ENCODE measurements around the gene TNFAIP2.
"Not testable (repeated sequence)": the region's sequence is repeated elsewhere in the genome, so short reads cannot be mapped to it uniquely, and the experiment has no call there.

TNFAIP2 gene

DNA sequence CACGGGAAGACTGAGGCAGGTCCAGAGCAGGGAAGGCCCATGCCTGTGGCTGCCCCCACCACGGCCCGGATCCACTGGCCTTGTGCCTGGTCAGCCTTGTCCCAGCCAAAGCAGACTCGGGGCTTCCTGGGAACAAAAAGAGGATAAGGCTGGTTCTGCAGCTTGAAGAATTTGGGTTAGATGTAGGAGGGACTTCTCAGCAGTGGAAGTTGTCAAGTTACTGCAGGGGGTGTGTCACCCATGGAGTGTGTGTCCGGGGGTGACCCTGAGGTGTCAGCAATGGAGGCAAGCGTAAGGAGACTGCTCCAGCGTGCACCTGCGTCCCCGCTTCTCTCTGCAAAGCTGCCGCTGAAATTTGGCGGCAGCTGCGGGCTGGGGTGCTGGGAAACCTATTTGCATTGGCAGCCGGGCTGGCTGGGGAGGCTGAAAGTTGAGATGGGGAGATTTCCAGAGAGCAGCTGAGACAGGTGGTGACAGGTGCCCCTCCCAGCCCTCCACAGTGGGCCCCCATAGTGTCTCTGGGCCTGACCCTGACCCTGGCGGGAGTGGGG lies 12.5 kb upstream of the TNFAIP2 start:
- ChIA-PET POLR2A (interaction anchor here (0.6 kb wide), 1 partner anchor 234 kb away, joined by 3 read pairs; no protein-coding TSS in a partner anchor), CTCF (interaction anchor here (0.8 to 1.9 kb wide), 2 partner anchors 13 to 30 kb away, joined by 3 to 8 read pairs; partner anchors contain the start of gene TNFAIP2)
- TF ChIP-seq, protein P1, sequence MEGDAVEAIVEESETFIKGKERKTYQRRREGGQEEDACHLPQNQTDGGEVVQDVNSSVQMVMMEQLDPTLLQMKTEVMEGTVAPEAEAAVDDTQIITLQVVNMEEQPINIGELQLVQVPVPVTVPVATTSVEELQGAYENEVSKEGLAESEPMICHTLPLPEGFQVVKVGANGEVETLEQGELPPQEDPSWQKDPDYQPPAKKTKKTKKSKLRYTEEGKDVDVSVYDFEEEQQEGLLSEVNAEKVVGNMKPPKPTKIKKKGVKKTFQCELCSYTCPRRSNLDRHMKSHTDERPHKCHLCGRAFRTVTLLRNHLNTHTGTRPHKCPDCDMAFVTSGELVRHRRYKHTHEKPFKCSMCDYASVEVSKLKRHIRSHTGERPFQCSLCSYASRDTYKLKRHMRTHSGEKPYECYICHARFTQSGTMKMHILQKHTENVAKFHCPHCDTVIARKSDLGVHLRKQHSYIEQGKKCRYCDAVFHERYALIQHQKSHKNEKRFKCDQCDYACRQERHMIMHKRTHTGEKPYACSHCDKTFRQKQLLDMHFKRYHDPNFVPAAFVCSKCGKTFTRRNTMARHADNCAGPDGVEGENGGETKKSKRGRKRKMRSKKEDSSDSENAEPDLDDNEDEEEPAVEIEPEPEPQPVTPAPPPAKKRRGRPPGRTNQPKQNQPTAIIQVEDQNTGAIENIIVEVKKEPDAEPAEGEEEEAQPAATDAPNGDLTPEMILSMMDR (IDR thresholded peaks at IDR 0.05; ENCODE audit: control extremely low read depth, extremely low read depth, low read depth, missing control alignments), result no peak
- DNase-seq (ENCODE audit: extremely low spot score), result no peak

DNA sequence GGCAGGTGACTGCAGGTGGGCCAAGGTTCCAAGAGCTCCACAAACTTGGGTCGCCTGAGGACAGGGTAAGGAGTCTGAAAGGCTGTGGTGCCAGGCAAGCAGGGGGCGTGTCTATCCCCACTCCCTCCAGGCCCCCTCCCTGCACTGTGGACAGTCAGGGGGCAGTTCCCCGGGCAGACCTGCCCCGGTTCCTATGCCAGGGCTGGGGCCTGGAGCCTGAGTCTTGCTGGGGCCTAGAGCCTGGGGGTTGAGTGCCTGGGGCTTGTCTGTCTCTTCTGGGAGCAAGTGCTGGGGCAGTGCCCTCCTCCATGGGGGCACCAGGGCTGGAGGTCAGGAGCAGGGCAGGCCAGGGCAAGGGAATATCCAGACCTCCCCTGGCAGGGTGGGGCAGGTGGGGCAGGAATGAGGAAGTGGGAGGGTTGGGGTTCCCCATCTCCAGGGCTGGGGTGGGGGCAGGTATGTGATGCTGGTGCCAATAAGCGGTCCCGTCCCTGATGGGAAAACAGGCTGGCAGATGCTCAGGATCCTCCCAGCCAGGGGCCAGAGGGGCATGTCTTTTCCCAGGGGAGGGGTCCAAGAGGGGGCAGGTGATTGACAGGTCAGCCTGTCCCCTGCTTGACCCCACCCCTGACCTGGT lies 11.9 kb upstream of the TNFAIP2 start:
- TF ChIP-seq, protein P1 (IDR thresholded peaks at IDR 0.05; ENCODE audit: control extremely low read depth, extremely low read depth, low read depth, missing control alignments), result no peak
- CTCF ChIA-PET, result interaction anchor here (0.8 to 1.9 kb wide), 2 partner anchors 13 to 29 kb away, joined by 3 to 8 read pairs; partner anchors contain the start of gene TNFAIP2
- POLR2A ChIA-PET, result interaction anchor here (0.6 kb wide), 1 partner anchor 234 kb away, joined by 3 read pairs; no protein-coding TSS in a partner anchor

DNA sequence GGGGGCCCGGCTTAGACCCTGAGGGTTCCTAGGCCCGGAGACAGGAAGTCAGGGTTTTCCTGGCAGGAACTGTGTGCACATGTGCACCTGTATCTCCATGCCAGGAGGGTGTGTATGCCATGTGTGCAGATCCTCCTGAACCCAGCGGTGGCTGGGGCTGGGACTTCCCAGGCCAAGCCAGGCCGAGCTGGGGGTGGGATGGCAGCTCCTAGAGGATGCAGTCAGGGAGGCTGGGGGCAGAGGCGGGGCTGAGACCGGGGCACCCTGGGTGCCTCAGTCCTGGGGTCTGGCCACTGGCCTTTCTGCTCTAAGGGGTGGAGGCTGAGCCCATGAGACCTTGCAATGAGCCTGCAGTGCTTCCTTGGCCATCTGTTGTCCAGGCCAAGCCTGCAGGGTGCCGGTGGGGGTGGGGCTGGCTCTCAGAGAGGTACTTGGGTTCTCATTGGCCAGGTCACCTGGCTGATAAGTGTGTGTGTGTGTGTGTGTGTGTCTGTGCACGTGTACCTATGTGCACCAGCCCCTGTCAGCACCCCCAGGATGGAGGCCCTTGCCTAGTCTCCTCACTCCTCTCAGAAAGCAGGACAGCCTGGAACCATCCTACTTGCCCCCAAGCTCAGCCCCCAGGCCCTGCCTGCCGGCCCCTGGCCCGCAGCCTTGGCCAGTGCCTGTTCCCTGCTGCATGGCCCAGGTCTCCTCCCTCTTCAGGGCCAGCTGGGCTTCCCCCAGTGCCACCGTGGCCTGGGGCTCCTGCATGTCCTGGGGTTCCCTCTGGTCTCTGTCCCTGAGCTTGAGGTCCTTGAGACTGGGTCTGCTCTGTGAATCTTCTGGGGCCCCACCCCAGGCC lies 10.6 kb upstream of the TNFAIP2 start:
- TF ChIP-seq, protein P1 (IDR thresholded peaks at IDR 0.05; ENCODE audit: control extremely low read depth, extremely low read depth, low read depth, missing control alignments), result no peak
- POLR2A ChIA-PET, result no interaction called here
- CTCF ChIA-PET, result interaction anchor here (1.5 kb wide), 1 partner anchor 8 kb away, joined by 23 read pairs; no protein-coding TSS in a partner anchor
- no peak for DNase-seq (ENCODE audit: extremely low spot score)

More for the DNA sequence above, 11.9 kb upstream of the TNFAIP2 start:
- DNase-seq (ENCODE audit: extremely low spot score), result no peak

DNA sequence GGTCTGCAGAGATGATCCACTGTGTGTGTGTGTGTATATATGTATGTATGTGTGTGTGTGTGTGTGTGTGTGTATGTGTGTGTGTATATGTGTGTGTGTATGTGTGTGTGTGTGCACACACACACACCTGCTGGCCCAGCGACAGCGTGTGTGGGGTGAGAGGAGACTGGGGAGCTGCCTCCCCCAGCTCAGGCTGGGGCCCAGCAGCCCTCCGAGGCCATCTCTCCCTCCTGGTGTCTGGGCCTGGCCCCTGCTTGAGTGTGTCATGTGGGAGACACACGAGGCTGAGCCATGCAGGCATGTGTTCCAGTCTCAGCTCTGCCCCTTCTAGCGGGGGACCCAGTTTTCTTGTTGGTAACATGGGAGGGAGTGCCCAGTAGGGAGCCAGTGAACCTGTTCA lies 10.0 kb upstream of the TNFAIP2 start:
- CTCF ChIA-PET, result interaction anchor here (1.5 kb wide), 1 partner anchor 9 kb away, joined by 23 read pairs; no protein-coding TSS in a partner anchor
- TF ChIP-seq, protein P1 (IDR thresholded peaks at IDR 0.05; ENCODE audit: control extremely low read depth, extremely low read depth, low read depth, missing control alignments), result no peak

DNA sequence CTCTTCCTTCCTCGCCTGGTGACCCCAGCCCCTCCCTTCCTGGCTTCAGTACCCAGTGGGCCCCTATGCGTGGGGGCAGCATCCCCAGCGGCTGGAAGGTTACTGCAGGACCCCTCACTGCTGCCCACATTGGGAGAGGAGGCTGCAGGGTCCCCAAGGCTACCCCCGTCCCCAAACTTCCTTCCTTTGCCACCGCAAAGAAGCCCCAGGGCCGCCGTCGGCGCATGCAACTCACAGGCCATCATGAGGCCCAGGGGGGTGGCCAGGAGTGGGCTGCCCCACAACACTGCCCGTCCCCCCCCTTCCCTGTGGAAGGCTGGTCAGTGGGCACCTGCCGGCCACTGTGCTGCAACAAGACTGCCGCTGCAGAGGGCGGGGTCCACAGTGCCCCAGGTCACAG lies 9.5 kb upstream of the TNFAIP2 start:
- POLR2A ChIA-PET, result no interaction called here
- TF ChIP-seq, protein P1 (IDR thresholded peaks at IDR 0.05; ENCODE audit: control extremely low read depth, extremely low read depth, low read depth, missing control alignments), result no peak
- CTCF ChIA-PET, result interaction anchor here (1.5 kb wide), 1 partner anchor 9 kb away, joined by 23 read pairs; no protein-coding TSS in a partner anchor
- no peak for DNase-seq (ENCODE audit: extremely low spot score)

More for the DNA sequence above, 10.0 kb upstream of the TNFAIP2 start:
- POLR2A ChIA-PET, result no interaction called here
- no peak for DNase-seq (ENCODE audit: extremely low spot score)

DNA sequence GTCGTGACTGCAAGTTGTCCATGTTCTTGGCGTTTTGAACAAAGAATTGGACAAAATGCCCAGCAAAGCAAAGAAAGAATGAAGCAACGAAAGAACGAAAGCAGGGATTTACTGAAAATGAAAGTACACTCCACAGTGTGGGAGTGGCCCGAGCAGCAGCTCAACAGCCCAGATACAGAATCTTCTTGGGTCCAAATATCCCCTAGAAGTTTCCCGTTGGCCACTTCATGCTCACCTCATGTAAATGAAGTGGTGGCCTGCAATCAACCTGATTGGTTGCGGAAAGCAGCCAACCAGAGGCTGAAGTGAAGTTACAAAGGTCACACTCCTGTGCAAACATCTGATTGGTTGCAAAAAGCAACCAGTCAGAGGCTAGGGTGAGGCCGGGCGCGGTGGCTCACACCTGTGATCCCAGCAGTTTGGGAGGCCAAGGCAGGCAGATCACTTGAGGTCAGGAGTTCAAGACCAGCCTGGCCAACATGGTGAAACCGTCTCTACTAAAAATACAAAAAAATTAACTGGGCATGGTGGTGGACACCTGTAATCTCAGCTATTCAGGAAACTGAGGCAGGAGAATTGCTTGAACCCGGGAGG lies 8.1 kb upstream of the TNFAIP2 start:
- DNase-seq (ENCODE audit: extremely low spot score); POLR2A ChIA-PET: not testable (repeated sequence)
- CTCF ChIA-PET, result interaction anchor here (1.0 to 6.7 kb wide), 3 partner anchors 10 to 22 kb away, joined by 3 to 73 read pairs (median 4); no protein-coding TSS in a partner anchor
